NB4 (cell line): ENCODE results near the gene PPP1R16B.

Experiments
- MYC ChIP-seq: IDR thresholded peaks from 2 replicates; pipeline ENCODE4 v1.6.1; 2011; ENCODE audit warnings: low read depth, low read length
- POLR2A ChIP-seq: IDR thresholded peaks from 2 replicates; pipeline ENCODE4 v1.6.1; 2011; ENCODE audit warnings: mild to moderate bottlenecking; ENCODE audit not compliant: insufficient read length; ENCODE audit errors: extremely low read depth
- TF ChIP-seq, protein P1 (sequence below): IDR thresholded peaks from one replicate; pipeline ENCODE4 v1.5.1; 2012; ENCODE audit warnings: low read depth, low read length
- TF ChIP-seq, protein P2 (sequence below): IDR thresholded peaks from 2 replicates; pipeline ENCODE4 v1.6.1; 2011; ENCODE audit warnings: low read depth, low read length

DNA sequence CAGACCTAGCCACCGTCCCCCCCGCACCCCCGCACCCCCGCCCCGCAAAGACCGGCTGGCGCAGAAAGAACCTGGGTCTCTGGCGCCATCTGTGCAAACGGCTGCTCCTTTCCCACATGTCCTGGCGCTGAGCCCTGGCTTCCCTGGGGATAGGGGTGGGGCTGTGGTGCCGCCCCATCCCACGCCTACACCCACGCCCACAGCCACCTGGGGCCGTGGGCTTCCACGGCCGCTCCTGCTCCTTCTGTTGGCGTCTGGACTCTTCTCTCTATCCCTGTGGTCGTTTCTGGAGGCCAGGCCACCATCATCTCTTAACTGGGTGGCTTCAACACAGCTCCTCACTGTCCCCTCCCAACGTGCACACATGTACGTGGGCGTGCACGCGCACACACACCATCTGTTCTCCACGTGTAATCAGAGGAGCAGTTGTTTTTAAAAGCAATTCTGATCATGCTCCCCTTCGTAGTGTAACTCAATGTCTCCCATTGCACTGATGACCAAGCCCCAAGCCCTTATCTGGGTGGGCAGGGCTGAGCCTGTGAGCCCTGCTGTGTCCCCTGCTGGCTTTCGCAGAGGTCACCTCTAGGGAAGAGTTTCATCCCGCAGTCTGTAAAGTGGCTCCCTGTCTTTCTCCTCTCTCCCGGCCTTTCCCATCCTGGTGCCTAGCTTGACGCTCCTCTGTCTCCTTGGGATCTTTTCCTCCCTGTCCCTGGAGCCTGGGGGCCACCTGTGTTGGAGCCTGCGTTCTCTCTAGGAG is 88.8 kb downstream of the PPP1R16B start:
- TF ChIP-seq, protein P1, sequence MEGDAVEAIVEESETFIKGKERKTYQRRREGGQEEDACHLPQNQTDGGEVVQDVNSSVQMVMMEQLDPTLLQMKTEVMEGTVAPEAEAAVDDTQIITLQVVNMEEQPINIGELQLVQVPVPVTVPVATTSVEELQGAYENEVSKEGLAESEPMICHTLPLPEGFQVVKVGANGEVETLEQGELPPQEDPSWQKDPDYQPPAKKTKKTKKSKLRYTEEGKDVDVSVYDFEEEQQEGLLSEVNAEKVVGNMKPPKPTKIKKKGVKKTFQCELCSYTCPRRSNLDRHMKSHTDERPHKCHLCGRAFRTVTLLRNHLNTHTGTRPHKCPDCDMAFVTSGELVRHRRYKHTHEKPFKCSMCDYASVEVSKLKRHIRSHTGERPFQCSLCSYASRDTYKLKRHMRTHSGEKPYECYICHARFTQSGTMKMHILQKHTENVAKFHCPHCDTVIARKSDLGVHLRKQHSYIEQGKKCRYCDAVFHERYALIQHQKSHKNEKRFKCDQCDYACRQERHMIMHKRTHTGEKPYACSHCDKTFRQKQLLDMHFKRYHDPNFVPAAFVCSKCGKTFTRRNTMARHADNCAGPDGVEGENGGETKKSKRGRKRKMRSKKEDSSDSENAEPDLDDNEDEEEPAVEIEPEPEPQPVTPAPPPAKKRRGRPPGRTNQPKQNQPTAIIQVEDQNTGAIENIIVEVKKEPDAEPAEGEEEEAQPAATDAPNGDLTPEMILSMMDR: no peak
- TF ChIP-seq, protein P2, sequence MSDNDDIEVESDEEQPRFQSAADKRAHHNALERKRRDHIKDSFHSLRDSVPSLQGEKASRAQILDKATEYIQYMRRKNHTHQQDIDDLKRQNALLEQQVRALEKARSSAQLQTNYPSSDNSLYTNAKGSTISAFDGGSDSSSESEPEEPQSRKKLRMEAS: no peak
- TF ChIP-seq POLR2A (no peak), MYC (no peak)
